T1000 (cell line): Measurements from ENCODE around the gene BCL7A.
"Not testable (repeated sequence)": the region's sequence is repeated elsewhere in the genome, so short reads cannot be mapped to it uniquely, and the experiment has no call there.

ENCODE experiments used
- DNase-seq: peaks from one replicate; lab custom pipeline; 2025; ENCODE audit warnings: mixed read lengths; lab: John Stamatoyannopoulos, UW

Gene BCL7A

DNA sequence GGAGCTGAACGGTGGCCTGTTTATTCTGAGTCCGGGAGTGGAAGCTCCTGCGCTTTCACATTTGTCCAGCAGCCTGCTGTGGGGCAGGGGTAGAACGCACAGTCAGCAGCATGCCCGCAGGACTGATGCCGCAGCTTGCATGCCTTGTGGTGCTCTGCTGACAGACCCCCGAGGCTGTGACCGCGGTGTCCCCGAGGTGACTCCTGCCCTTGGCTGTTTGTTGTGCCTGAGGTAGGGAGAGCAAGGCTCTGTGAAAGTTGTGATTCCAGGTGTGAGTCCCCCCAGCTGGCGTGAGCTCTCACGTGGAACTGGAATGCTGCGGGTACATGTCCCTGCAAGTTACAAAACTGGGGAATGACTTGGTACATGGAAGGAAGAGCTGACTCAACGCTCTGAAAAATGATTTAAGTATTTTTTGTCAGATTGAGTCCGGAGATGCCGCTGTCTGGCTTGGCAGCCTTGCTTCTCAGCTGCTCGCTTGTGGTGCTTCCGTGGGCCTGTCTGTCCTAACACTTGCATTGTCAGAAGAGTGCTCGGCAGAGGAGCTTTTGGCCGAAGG is 75.0 kb downstream of the BCL7A start:
- DNase-seq: no peak

GRCh38 chr12:122097584-122097926 is 75.9 kb downstream of the BCL7A start:
- DNase-seq: no peak

DNA sequence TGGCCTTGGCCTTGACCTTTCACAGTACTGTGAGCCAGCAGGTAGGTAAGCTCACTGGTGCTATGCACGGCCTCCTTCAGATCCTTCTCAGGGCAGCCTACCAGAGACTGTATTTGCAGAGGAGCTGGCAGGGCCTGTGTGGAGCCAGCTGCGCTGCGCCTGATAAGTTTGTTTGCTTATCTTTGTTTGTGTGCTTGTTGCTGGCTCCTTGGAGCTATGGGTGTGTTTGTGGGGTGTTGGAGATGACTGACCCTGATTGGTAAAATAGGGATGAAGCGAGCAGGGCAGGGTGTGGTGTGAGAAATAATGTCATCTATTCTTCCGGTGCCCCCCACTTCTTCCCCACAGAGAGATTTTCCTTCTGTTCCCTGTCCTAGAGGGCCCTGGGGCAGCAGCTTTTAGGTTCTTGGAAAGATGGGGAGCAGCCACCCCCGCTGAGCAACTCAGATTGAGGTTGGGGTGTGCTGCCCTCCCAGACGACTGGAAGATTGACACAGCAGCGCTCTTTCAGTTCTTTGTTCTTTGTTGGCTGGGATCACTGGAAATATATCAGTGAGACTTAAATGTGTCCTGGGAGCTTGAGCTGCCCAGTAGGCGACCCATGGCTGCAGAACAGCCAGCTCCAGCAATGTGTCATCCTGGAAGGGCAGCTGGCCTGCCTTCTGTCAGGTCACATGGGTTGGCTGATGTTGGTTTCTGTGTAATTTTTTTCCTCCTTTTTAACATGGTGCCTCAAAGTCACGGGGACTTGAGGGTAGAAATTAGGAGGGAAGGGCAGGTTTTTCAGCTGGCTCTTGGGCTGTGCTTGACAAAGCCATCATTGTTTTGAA is 76.5 kb downstream of the BCL7A start:
- DNase-seq: no peak

- no peak for DNase-seq
Measured at GRCh38 chr12:122099280-122099749, 77.6 kb downstream of the BCL7A start.

DNA sequence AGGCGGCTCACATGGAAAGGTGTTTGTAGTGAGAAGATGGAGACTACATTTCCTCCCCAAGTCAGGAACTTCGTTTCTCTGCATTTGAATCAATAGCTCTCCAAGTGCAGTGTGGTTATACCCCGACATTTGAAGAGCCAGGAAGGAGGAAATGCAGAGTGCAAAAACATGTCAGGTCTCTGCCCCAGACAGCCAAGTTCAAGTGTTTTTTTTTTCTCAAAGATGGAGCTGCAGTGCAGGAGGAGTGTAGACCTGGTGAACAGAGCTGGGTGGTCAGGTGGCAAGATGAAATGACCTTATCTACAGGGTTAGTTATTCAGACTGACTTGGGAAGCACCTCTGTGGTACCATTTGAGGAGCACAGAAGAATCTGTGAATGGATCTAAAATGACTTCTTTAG is 78.2 kb downstream of the BCL7A start:
- no peak for DNase-seq

DNA sequence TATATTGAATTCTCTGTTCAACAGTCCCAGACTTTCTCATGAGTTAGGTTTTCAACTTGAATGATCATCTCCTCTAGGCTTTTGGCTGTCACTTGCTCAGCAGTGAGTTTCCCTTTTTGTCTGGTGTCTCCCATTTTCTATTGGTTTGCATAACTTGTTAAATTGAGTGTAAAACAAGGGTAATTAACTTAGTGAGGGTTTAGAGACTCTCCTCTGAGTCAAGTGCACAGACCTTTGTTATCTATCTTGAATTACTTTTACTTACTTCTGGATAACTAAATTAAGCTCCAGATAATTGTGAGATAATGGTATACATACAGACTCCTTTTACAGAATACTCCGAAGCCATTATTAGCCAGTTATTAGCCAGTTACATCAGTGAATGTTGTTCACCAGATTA is 78.9 kb downstream of the BCL7A start:
- DNase-seq: no peak

- no peak for DNase-seq
Measured at GRCh38 chr12:122102331-122102730, 80.6 kb downstream of the BCL7A start.

DNA sequence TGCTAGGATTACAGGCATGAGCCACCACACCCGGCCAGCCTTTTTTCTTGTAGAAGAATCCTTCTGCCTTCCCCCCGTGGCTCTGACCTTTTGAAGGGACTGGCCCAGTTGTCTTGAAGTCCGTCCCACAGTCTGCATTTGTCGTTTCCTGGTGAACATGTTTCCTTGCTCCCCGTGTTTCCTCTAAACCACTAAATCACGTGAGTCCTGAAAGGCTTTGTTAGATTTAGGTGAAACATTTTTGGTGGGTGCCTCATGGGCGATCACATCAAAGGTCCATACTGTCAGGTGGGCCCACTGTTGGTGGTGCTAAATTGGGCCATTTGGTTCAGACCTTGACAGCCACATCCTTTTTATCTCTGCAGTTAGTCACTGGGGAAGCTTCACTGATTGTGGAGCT is 83.2 kb downstream of the BCL7A start:
- DNase-seq: no peak

DNA sequence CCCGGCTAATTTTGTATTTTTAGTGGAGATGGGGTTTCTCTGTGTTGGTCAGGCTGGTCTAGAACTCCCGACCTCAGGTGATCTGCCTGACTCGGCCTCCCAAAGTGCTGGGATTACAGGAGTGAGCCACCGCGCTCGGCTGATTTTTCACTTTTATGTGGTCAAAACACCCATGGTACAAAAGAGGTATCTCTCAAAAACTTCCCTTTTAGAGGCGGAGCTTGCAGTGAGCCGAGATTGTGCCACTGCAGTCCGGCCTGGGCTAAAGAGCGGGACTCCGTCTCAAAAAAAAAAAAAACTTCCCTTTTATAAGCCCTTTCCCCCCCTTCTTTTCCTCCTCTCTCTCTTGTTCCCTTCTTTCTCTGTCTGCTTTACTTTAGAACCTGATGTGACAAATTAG is 83.8 kb downstream of the BCL7A start:
- DNase-seq: not testable (repeated sequence)

GRCh38 chr12:122106843-122107242 is 85.2 kb downstream of the BCL7A start:
- DNase-seq: no peak

GRCh38 chr12:122107261-122107660 is 85.6 kb downstream of the BCL7A start:
- DNase-seq: no peak

DNA sequence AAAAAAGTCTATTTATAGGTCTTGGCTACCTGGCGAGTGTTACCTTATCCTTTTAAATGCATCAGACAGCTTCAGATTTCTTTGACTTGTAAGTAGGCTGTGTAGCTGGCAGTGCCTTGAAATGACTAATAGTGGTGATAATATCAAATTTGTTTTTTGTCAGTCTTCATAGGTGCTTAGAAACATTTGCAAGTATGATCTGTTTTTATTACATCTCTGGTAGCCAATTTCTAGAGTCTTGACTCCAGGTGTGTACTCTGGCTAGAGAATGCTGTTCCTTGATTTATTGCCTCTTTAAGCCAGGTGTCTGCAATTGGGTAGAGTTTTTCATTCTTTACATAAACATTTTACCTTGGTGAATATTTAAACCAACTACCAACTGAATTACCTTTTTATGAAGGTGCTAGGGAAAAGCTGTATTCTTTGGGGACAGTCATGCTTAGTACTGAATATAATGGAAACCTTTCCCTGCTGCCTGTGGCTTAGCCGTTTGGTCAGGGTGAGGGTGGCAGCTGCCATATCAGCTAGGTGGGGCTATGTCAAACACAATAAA is 89.5 kb downstream of the BCL7A start:
- no peak for DNase-seq
